Peyer's patch (tissue), 4 donors: ENCODE data around the gene PAM. TPM values are rescaled to one million over a fixed set of nuclear protein-coding genes. Genes with fewer than 3 reads are reported as not detected.
"Not testable (repeated sequence)": the region's sequence is repeated elsewhere in the genome, so short reads cannot be mapped to it uniquely, and the experiment has no call there.

Experiments
- DNase-seq, 3 donors: peaks; one replicate each; pipeline ENCODE4 v3.0.0-alpha.2; 2017 to 2019
- H3K27ac ChIP-seq, 4 donors: fragments of 200-600 bp; sonication (generic); one replicate each; pipeline ENCODE4 v1.5.1; 2016 to 2019
- H3K27me3 ChIP-seq, 2 donors: fragments of 200-600 bp; sonication (generic); one replicate each; pipeline ENCODE4 v1.5.1; 2019
- H3K36me3 ChIP-seq, 3 donors: fragments of 200-600 bp; sonication (generic); one replicate each; pipeline ENCODE4 v1.5.1; 2016 to 2019
- H3K4me1 ChIP-seq, 4 donors: fragments of 200-600 bp; sonication (generic); one replicate each; pipeline ENCODE4 v1.5.1; 2016 to 2019
- H3K4me3 ChIP-seq, 4 donors: fragments of 200-600 bp; sonication (generic); 1 replicate in 3 of 4; 2 replicates in 1 of 4; pipeline ENCODE4 v1.5.1; 2016 to 2019; ENCODE audit warnings: mild to moderate bottlenecking in 1 of 4
- H3K9me3 ChIP-seq, 4 donors: fragments of 200-600 bp; sonication (generic); one replicate each; pipeline ENCODE4 v1.5.1; 2016 to 2019; ENCODE audit warnings: mild to moderate bottlenecking in 1 of 4
- POLR2A ChIP-seq, 2 donors: fragments of 450-650 bp; IDR thresholded peaks; one replicate each; pipeline ENCODE4 v1.5.1; 2017; ENCODE audit warnings: antibody characterized with exemption in 2 of 2, mild to moderate bottlenecking in 2 of 2, moderate library complexity in 2 of 2
- total RNA-seq, 4 donors: library from RNA; depleted of rRNA; stranded (reverse); fragments of >200 nt; gene quantifications; one replicate each; pipeline ENCODE4 v1.1.0, GENCODE V29; 2016
- TF ChIP-seq, protein P1 (sequence below), 6 experiments: fragments of 450-650 bp in 4 of 6; fragments of 200-600 bp in 2 of 6; sonication (generic) in 1 of 6; IDR thresholded peaks; one replicate each; pipeline ENCODE4 v1.5.1; 2017 to 2019; ENCODE audit warnings: antibody characterized with exemption in 6 of 6, mild to moderate bottlenecking in 3 of 6, moderate library complexity in 1 of 6

Gene PAM
- total RNA-seq, 4 donors from 2014 or later, result 58.6 to 130 (median 109) TPM

DNA sequence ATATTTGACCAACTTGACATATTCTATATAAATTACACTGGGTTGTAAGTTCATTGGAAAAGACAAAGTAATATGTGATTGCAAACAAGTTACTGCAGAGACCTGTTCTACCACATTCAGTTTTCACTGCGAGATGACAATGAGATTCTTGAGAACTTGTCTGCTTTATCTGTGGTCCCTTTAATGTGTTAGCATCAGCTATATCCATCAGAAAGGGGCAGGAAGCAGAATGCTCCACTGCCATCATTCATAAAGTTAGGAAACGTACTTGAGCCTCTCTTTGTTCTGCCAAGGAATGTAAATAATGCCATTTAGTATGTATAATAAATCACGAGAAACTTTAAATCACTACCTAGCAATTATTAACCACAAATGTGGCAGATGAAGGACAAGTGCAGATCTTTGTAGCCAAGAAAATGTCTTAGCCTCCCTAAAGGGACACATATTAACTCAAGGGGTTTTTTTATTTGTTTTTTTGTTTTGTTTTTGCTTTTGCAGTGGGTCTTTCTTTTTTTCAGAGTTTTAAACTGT is 305.4 kb downstream of the PAM start:
- no peak for TF ChIP-seq POLR2A (IDR thresholded peaks at IDR 0.05)
- TF ChIP-seq, protein P1, sequence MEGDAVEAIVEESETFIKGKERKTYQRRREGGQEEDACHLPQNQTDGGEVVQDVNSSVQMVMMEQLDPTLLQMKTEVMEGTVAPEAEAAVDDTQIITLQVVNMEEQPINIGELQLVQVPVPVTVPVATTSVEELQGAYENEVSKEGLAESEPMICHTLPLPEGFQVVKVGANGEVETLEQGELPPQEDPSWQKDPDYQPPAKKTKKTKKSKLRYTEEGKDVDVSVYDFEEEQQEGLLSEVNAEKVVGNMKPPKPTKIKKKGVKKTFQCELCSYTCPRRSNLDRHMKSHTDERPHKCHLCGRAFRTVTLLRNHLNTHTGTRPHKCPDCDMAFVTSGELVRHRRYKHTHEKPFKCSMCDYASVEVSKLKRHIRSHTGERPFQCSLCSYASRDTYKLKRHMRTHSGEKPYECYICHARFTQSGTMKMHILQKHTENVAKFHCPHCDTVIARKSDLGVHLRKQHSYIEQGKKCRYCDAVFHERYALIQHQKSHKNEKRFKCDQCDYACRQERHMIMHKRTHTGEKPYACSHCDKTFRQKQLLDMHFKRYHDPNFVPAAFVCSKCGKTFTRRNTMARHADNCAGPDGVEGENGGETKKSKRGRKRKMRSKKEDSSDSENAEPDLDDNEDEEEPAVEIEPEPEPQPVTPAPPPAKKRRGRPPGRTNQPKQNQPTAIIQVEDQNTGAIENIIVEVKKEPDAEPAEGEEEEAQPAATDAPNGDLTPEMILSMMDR (IDR thresholded peaks at IDR 0.05), result no peak
- H3K4me3 ChIP-seq, result no peak overlapping the region
- H3K4me1 ChIP-seq, result no peaks in the 10 kb centered on the region
- H3K36me3 ChIP-seq, result no peaks in the 10 kb centered on the region
- no peaks in the 10 kb centered on the region for H3K9me3 ChIP-seq
- H3K27me3 ChIP-seq, result no peaks in the 10 kb centered on the region
- DNase-seq, result no peak
- no peak overlapping the region for H3K27ac ChIP-seq

DNA sequence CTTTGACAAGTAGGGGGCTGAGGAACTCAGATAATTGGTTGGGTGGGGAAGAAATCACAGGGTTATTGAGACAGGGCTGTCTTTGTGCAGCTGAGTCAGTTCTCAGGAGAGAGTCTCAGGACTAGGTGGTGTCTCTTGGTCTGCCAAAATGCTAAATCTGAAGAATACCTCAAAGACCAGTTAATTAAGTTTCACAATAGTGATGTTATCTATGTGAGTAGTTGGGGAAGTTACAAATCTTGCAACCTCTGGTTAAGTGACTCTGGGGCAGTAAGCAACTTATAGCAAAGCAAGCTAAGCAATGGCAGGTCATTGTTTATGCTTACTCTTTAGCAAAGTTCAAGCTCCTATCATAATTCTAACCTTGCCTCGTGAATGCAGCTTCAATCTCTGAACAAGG is 311.2 kb downstream of the PAM start:
- H3K27me3 ChIP-seq, result no peaks in the 10 kb centered on the region
- H3K4me1 ChIP-seq, result no peaks in the 10 kb centered on the region
- no peak for DNase-seq
- no peaks in the 10 kb centered on the region for H3K9me3 ChIP-seq
- no peaks in the 10 kb centered on the region for H3K36me3 ChIP-seq
- TF ChIP-seq, protein P1 (IDR thresholded peaks at IDR 0.05), result no peak
- TF ChIP-seq POLR2A (IDR thresholded peaks at IDR 0.05), result no peak
- no peak overlapping the region for H3K27ac ChIP-seq
- no peak overlapping the region for H3K4me3 ChIP-seq

DNA sequence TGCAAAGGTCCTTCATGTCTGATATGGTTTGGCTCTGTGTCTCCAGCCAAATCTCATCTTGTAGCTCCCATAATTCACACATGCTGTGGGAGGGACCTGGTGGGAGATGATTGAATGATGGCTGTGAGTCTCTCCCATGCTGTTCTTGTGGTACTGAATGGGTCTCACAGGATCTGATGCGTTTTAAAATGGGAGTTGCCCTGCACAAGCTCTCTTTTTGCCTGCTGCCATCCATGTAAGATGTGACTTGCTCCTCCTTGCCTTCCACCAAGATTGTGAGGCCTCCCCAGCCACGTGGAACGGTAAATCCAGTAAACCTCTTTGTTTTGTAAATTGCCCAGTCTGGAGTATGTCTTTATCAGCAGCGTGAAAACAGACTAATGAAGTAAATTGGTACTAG is 318.4 kb downstream of the PAM start:
- H3K27ac ChIP-seq, DNase-seq, H3K4me3 ChIP-seq, H3K4me1 ChIP-seq, H3K27me3 ChIP-seq, H3K36me3 ChIP-seq: not testable (repeated sequence)
- H3K9me3 ChIP-seq, result peaks cover 0 to 24% (median 3%) of the 10 kb centered on the region in 4 donors

DNA sequence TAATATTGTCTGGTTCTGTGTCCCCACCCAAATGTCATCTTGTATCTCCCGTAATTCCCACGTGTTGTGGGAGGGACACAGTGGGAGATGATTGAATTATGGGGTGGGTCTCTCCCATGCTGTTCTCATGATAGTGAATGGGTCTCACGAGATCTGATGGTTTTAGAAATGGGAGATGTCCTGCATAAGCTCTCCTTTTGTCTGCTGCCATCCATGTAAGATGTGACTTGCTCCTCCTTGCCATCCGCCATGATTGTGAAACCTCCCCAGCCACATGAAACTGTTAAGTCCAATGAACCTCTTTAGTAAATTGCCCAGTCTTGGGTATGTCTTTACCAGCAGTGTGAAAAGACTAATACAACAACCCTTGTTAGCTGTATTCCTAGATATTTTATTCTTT is 320.3 kb downstream of the PAM start:
- no peak overlapping the region for H3K27ac ChIP-seq
- TF ChIP-seq, protein P1 (IDR thresholded peaks at IDR 0.05), result no peak
- TF ChIP-seq POLR2A (IDR thresholded peaks at IDR 0.05), result no peak
- no peaks in the 10 kb centered on the region for H3K27me3 ChIP-seq
- H3K9me3 ChIP-seq, result peaks cover 0 to 37% (median 9%) of the 10 kb centered on the region in 4 donors
- no peaks in the 10 kb centered on the region for H3K36me3 ChIP-seq
- no peak for DNase-seq
- H3K4me1 ChIP-seq, result no peaks in the 10 kb centered on the region
- no peak overlapping the region for H3K4me3 ChIP-seq
